Keratinocyte (primary cell): Measurements from ENCODE around the gene MSL1. TPM values are rescaled to one million over a fixed set of nuclear protein-coding genes. Genes with fewer than 3 reads are reported as not detected.

ENCODE experiments used
- DNase-seq: peaks from one replicate; pipeline ENCODE4 v3.0.0-alpha.2; 2011; ENCODE audit warnings: low read depth, missing footprints, low spot score
- FAIRE-seq: peaks from 2 replicates; lab custom pipeline; 2011; peaks lifted over from hg19 to GRCh38; lab: Jason Lieb, UNC
- H2AFZ ChIP-seq: 2 replicates; pipeline ENCODE4 v1.6.0; 2012; ENCODE audit warnings: low read length, control low read depth, inconsistent platforms; ENCODE audit not compliant: control insufficient read depth
- H3K27ac ChIP-seq: 2 replicates; pipeline ENCODE4 v1.5.1; 2011; ENCODE audit warnings: low read length; ENCODE audit not compliant: control insufficient read depth, insufficient read depth
- H3K27me3 ChIP-seq: 3 replicates; pipeline ENCODE4 v1.6.0; 2011; ENCODE audit warnings: low read length; ENCODE audit not compliant: control insufficient read depth, insufficient read depth; ENCODE audit errors: extremely low read depth
- H3K36me3 ChIP-seq, 2 experiments: 2 replicates in 1 of 2; 3 replicates in 1 of 2; pipeline ENCODE4 v1.5.1; 2011; ENCODE audit warnings: low read length in 2 of 2, mild to moderate bottlenecking in 1 of 2; ENCODE audit not compliant: control insufficient read depth in 2 of 2, insufficient read depth in 2 of 2; ENCODE audit errors: extremely low read depth in 1 of 2
- H3K4me1 ChIP-seq: 3 replicates; pipeline ENCODE4 v1.5.1; 2011; ENCODE audit warnings: low read length; ENCODE audit not compliant: control insufficient read depth, insufficient read depth; ENCODE audit errors: extremely low read depth
- H3K4me2 ChIP-seq: 3 replicates; pipeline ENCODE4 v1.6.0; 2011; ENCODE audit warnings: low read depth, low read length; ENCODE audit not compliant: control insufficient read depth, insufficient read depth; ENCODE audit errors: extremely low read depth
- H3K4me3 ChIP-seq, 3 experiments: fragments of 200-600 bp in 1 of 3; sonication (generic) in 1 of 3; 2 replicates in 2 of 3; 3 replicates in 1 of 3; pipeline ENCODE4 v1.5.1; 2011 to 2016; ENCODE audit warnings: low read length in 3 of 3, mild to moderate bottlenecking in 3 of 3, control low read depth in 2 of 3, inconsistent platforms in 1 of 3, low read depth in 1 of 3, mixed read lengths in 1 of 3, mixed run types in 1 of 3, moderate library complexity in 1 of 3; ENCODE audit not compliant: control insufficient read depth in 2 of 3, insufficient read depth in 2 of 3; ENCODE audit errors: extremely low read depth in 1 of 3
- H3K79me2 ChIP-seq: 2 replicates; pipeline ENCODE4 v1.6.0; 2012; ENCODE audit warnings: low read length; ENCODE audit not compliant: control insufficient read depth, insufficient read depth
- H3K9ac ChIP-seq: 3 replicates; pipeline ENCODE4 v1.6.0; 2011; ENCODE audit warnings: low read length; ENCODE audit not compliant: control insufficient read depth, insufficient read depth; ENCODE audit errors: extremely low read depth
- H3K9me1 ChIP-seq: 3 replicates; pipeline ENCODE4 v1.6.0; 2011; ENCODE audit warnings: low read length; ENCODE audit not compliant: control insufficient read depth, insufficient read depth; ENCODE audit errors: extremely low read depth
- H3K9me3 ChIP-seq: 2 replicates; pipeline ENCODE4 v1.5.1; 2012; ENCODE audit warnings: low read depth, low read length; ENCODE audit not compliant: control insufficient read depth
- H4K20me1 ChIP-seq: 3 replicates; pipeline ENCODE4 v1.6.0; 2011; ENCODE audit warnings: low read length; ENCODE audit not compliant: control insufficient read depth, insufficient read depth; ENCODE audit errors: extremely low read depth
- EZH2 ChIP-seq: IDR thresholded peaks from one replicate; pipeline ENCODE4 v1.6.1; 2012; ENCODE audit warnings: inconsistent platforms, mild to moderate bottlenecking, low read length, moderate library complexity
- dilution Hi-C: fragments of 300-500 bp; cut with MboI; formaldehyde crosslinking; loops from one replicate; pipeline ENCODE4 v1.7.0; 2020; ENCODE audit warnings: low sequenced_read_pairs; ENCODE audit not compliant: extremely low pct_ligation_motif_present
- polyA plus RNA-seq, 5 experiments: library from polyadenylated mRNA; depleted of rRNA in 3 of 5; stranded (reverse) in 3 of 5; stranded (forward) in 1 of 5; unstranded in 1 of 5; fragments of >200 nt; gene quantifications; 1 replicate in 1 of 5; 2 replicates in 3 of 5; 3 replicates in 1 of 5; pipeline versions ENCODE4 v1.2.1 to v1.2.3, GENCODE V29; 2011 to 2012; ENCODE audit warnings: missing spikeins in 2 of 5, low read depth in 1 of 5, low replicate concordance in 1 of 5
- TF ChIP-seq, protein P1 (sequence below), 3 experiments: IDR thresholded peaks in 1 of 3; conservative IDR thresholded peaks in 1 of 3; optimal IDR thresholded peaks in 1 of 3; 2 replicates in 2 of 3; 3 replicates in 1 of 3; pipeline versions ENCODE3 to v1.5.1; 2011; ENCODE audit warnings: low read length in 3 of 3, mild to moderate bottlenecking in 3 of 3, moderate library complexity in 2 of 3, control low read depth in 1 of 3, inconsistent platforms in 1 of 3; ENCODE audit not compliant: insufficient read depth in 2 of 3; ENCODE audit errors: extremely low read depth in 1 of 3

The MSL1 gene
- polyA plus RNA-seq, 1 donor (not counting 4 experiments of a cell fraction or from before 2014, with no cell fraction given) = 66.8 TPM

DNA sequence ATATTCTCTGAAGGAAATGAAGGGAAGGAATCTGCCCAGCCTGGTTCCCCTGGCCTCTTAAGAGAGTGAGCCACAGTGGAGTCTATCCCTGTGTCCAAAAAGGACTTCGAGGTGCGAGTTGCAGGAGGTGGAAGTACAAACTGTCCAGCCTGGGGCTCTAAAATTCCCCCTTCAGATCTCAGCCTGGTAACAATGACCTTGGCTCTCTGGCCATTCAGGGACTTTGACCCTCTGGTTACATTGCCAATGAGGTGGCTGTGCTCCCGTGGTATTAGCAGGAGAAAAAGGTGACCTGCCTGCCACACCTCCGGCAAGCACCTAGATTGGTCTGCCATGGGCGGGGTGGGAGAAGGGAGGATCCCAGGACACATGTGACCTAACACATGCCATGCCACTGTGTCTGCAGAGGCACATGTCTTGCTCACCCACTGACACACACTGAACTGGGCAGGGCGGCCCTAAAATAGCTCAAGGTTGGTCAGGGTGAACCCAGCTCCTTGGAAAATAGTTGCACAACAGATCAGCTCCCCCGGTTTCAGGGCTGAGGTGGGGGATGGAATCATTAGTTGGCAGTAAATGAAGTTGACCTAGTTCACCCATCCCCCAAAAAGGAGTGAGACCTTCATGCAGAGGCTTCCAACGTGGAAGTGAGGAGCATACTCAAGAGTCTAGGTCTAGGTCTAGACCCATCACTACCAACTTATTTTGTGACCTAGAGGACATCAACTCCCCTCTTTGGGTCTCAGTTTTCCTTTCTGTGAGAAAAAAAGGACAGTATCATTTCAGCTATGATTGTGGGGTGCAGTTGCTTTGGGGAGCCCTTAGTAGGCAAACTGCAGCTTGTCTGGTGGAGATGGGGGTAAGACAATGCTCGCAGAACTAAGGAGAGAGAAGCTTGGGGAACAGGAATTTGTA is 23.6 kb upstream of the MSL1 start:
- peaks cover 45% of the 10 kb centered on the region for H3K4me1 ChIP-seq
- no peaks in the 10 kb centered on the region for H4K20me1 ChIP-seq
- H3K79me2 ChIP-seq = peaks cover 13% of the 10 kb centered on the region
- peak overlapping the region; percentile 94 for H3K27ac ChIP-seq
- FAIRE-seq = peak; percentile 39
- peak; percentile 84 for DNase-seq
- H3K9me1 ChIP-seq = no peaks in the 10 kb centered on the region
- H3K9me3 ChIP-seq = no peaks in the 10 kb centered on the region
- TF ChIP-seq, protein P1, sequence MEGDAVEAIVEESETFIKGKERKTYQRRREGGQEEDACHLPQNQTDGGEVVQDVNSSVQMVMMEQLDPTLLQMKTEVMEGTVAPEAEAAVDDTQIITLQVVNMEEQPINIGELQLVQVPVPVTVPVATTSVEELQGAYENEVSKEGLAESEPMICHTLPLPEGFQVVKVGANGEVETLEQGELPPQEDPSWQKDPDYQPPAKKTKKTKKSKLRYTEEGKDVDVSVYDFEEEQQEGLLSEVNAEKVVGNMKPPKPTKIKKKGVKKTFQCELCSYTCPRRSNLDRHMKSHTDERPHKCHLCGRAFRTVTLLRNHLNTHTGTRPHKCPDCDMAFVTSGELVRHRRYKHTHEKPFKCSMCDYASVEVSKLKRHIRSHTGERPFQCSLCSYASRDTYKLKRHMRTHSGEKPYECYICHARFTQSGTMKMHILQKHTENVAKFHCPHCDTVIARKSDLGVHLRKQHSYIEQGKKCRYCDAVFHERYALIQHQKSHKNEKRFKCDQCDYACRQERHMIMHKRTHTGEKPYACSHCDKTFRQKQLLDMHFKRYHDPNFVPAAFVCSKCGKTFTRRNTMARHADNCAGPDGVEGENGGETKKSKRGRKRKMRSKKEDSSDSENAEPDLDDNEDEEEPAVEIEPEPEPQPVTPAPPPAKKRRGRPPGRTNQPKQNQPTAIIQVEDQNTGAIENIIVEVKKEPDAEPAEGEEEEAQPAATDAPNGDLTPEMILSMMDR (optimal IDR thresholded peaks at IDR 0.05 in 1 of 3, IDR thresholded peaks at IDR 0.05 in 1 of 3, conservative IDR thresholded peaks at IDR 0.05 in 1 of 3; ENCODE audit: extremely low read depth in 1 of 3, insufficient read depth in 2 of 3, low read length in 3 of 3) = no peak
- TF ChIP-seq EZH2 = no peak
- no peak overlapping the region for H2AFZ ChIP-seq
- peak overlapping the region; percentile 89 for H3K4me2 ChIP-seq
- peak overlapping the region; percentile 74 for H3K9ac ChIP-seq
- no peaks in the 10 kb centered on the region for H3K27me3 ChIP-seq
- H3K4me3 ChIP-seq = peak overlapping the region; percentile 49 to 77 (median 73)
- peaks cover 23 to 44% of the 10 kb centered on the region in 2 experiments for H3K36me3 ChIP-seq
- dilution Hi-C loops = no loop called here

DNA sequence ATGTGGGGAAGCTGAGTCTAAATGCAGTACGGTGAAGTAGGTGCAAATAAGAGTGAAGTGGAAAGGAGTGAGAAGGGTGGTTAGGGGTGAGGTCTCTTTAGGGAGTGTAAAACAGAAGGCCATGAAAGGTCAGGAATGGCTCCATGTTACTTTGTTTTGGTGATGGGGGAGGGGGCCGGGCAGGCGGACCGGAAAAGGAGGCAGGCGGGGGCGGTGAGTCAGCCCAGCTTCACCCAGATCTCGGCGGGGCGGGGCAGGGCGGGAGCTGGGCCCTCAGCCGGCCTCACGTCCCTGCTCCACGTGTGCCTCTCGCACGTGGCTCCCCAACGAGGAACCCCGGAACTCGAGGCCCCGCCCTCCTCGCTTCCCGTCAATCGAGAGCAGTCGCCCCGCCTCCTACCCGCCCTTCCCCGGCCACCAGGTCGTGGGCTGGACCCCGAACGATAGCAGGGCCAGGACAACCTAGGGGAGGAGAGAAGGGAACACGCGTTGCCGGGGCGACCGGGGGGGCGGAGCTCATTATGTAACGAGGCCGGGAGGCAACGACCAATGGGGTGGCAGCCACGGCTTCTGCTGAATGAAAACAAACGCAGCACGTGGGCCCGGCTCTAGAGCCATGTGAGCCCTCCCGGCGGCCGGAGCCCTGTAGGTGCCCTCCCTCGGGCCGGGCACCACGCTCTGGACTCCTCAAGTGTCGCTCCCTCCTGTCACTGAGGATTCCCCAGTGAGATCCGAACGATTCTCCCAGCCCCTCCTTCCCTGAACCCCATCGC is 22.7 kb upstream of the MSL1 start:
- FAIRE-seq (peak; percentile 9), DNase-seq (peak; percentile 90)
- Histone ChIP-seq H3K36me3 (peaks cover 19 to 37% of the 10 kb centered on the region in 2 experiments), H3K4me1 (peaks cover 37% of the 10 kb centered on the region), H3K27ac (peak overlapping the region; percentile 100), H3K27me3 (no peaks in the 10 kb centered on the region), H3K9ac (peak overlapping the region; percentile 100), H3K4me2 (peak overlapping the region; percentile 91), H3K79me2 (peaks cover 13% of the 10 kb centered on the region), H3K9me3 (no peaks in the 10 kb centered on the region), H3K4me3 (peak overlapping the region; percentile 73 to 99 (median 99)), H3K9me1 (no peaks in the 10 kb centered on the region), H4K20me1 (no peaks in the 10 kb centered on the region), H2AFZ (no peak overlapping the region)
- TF ChIP-seq, protein P1 (optimal IDR thresholded peaks at IDR 0.05 in 1 of 3, IDR thresholded peaks at IDR 0.05 in 1 of 3, conservative IDR thresholded peaks at IDR 0.05 in 1 of 3; ENCODE audit: extremely low read depth in 1 of 3, insufficient read depth in 2 of 3, low read length in 3 of 3) = no peak
- no peak for TF ChIP-seq EZH2
- dilution Hi-C loops = no loop called here
